Astrocyte of the cerebellum (primary cell): ENCODE results near the gene TNFRSF12A.

Experiments
- DNase-seq: peaks from one replicate; pipeline ENCODE4 v3.0.0-alpha.2; 2011; ENCODE audit warnings: low read depth
- H3K4me3 ChIP-seq: 2 replicates; pipeline ENCODE4 v1.5.1; 2011; ENCODE audit warnings: mild to moderate bottlenecking, low read depth, low read length, moderate library complexity
- in situ Hi-C: cut with HindIII; loops from 2 replicates; pipeline ENCODE4 v1.10.0; 2017; ENCODE audit warnings: low sequenced_read_pairs
- TF ChIP-seq, protein P1 (sequence below): IDR thresholded peaks from 2 replicates; pipeline ENCODE4 v1.5.1; 2012; ENCODE audit warnings: low read length, low read depth, moderate library complexity, mild to moderate bottlenecking; ENCODE audit errors: missing control alignments

Gene TNFRSF12A

DNA sequence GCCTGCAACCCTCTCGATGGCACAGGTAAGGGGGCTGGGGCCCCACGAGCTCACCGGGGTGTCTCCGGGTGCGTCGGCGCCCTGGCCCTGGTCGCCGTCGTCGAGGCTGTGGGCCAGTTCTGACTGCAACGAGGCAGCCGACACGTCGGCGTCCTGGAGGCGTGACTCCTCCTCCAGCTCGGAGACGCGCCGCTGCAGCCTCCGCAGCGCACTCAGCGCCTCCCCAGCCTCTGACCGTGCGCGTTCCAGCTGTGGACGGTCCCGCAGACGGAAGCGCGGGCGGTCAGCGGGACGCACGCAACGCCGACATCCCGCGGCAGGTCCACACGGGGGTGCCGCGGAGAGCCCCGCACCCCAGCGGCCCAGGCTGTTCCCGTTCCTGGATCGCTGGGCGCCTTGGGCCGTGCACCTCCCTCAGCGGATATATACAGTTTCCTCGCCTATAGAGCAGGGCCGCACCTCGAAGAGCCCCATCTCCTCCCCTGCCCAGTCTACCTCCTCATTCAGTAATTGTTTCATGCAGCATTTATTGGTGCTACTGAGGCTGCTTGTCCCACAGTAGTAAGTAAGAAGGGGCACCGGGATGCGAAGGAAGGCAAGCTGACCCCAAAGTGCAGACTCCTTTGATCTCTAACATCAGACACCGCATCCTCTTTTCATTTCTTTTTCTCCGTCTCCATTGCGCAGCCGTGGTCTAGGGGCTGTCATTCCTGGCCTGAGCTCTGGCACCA lies 9.5 kb downstream of the TNFRSF12A start:
- no peak for DNase-seq
- TF ChIP-seq, protein P1, sequence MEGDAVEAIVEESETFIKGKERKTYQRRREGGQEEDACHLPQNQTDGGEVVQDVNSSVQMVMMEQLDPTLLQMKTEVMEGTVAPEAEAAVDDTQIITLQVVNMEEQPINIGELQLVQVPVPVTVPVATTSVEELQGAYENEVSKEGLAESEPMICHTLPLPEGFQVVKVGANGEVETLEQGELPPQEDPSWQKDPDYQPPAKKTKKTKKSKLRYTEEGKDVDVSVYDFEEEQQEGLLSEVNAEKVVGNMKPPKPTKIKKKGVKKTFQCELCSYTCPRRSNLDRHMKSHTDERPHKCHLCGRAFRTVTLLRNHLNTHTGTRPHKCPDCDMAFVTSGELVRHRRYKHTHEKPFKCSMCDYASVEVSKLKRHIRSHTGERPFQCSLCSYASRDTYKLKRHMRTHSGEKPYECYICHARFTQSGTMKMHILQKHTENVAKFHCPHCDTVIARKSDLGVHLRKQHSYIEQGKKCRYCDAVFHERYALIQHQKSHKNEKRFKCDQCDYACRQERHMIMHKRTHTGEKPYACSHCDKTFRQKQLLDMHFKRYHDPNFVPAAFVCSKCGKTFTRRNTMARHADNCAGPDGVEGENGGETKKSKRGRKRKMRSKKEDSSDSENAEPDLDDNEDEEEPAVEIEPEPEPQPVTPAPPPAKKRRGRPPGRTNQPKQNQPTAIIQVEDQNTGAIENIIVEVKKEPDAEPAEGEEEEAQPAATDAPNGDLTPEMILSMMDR: no peak
- in situ Hi-C loops: no loop called here
- no peak overlapping the region for H3K4me3 ChIP-seq

DNA sequence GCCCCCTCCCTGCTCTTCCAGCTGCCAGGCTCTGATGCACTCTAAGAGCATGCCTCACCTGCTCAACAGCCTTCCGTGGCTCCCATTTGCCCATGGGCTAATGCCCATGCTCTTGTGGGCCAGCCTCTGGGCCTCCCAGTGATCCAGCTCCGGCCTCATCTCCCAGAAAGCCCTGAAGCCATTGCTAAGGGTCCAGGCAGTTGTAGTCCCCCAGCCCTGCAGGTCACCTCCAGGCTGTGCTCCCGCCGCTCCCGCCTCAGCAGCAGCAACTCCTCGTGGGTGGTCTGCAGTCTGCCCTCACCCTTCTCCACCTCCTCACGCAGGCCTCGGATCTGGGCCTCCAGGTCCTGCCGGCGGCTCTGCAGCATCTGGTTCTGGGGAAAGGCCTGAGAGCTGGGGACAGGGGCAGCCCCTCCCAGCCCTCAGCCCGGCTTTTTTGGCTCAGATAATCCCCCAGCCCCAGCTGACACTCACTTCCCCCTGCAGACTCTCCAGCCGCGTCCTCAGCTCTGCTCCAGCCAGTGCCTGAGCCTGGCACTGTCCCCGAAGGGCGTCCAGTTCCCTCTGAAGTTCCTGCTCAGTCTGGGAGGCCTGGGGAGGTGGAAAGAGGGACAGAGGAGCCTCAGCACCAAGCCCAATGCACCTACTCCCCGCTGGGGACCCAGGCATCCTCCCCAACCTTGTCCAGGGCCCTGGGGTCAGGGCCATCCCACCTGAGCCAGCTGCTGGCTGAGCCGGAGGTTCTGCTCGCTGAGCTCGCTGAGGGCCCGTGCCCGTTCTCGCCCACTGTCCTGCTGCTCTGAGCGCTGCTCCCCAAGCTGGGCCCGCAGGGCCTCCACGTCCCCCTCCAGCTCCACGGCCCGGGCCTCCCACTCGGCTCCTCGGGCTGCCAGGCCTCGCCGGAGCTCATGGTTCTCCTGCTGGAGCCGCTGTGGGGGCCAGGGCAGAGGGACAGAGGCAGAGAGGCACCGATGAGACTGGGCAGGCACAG lies 10.3 kb downstream of the TNFRSF12A start:
- TF ChIP-seq, protein P1: no peak
- in situ Hi-C loops: no loop called here
- H3K4me3 ChIP-seq: no peak overlapping the region
- DNase-seq: no peak

DNA sequence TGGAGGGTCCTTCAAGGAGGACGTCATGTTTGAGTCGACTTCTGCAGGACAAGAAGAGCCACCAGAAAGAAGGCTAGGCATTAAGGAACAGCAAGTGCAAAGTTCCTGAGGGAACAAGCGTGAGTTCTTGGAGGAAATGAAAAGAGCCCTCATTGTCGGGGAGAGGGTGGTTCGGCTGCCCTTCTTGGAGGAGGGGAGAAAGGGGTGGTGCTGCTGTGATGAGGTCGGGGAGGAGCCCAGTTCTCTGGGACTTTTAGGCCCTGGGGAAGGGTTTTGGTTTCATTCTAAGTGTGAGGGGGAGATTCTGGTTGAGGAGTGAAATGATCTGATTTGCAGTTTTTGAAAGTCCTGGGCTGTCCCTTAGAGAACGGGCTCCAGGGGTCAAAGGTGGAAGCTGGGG lies 12.5 kb downstream of the TNFRSF12A start:
- TF ChIP-seq, protein P1: no peak
- DNase-seq: no peak
- in situ Hi-C loops: no loop called here
- H3K4me3 ChIP-seq: no peak overlapping the region

DNA sequence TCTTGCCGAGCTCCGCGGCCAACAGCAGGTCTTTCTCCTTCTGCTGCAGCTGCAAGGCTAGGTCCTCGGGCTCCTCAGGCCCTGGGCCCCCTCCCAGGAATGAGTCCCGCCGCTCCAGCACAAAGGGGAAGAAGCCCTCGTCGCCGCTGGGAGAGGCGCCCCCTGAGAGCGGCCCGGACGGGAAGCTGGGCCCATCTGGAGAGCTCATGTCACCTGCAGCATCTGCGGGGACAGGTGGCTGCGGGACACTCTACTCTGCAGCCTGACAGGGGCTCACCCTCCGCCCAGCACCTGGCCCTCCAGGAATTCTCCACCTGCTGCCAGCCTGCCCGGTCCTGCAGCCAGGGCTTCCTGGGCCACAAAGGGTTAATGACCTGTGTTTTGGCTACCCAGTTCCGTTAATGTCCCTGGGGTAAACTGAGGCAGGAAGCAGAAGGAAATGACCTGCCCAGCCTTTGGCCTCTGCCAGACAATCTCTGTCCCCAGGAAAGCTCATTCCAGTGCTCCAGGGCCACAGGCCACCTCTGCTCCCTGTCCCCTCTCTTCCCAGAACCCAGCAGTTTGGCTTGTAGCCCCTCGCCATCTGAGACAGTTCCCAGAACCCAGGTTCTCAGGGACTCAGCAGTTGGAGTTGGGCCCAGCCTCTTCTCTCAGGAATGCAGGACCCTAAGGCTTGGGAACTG lies 15.3 kb downstream of the TNFRSF12A start:
- no peak overlapping the region for H3K4me3 ChIP-seq
- no peak for DNase-seq
- TF ChIP-seq, protein P1: no peak
- in situ Hi-C loops: no loop called here

DNA sequence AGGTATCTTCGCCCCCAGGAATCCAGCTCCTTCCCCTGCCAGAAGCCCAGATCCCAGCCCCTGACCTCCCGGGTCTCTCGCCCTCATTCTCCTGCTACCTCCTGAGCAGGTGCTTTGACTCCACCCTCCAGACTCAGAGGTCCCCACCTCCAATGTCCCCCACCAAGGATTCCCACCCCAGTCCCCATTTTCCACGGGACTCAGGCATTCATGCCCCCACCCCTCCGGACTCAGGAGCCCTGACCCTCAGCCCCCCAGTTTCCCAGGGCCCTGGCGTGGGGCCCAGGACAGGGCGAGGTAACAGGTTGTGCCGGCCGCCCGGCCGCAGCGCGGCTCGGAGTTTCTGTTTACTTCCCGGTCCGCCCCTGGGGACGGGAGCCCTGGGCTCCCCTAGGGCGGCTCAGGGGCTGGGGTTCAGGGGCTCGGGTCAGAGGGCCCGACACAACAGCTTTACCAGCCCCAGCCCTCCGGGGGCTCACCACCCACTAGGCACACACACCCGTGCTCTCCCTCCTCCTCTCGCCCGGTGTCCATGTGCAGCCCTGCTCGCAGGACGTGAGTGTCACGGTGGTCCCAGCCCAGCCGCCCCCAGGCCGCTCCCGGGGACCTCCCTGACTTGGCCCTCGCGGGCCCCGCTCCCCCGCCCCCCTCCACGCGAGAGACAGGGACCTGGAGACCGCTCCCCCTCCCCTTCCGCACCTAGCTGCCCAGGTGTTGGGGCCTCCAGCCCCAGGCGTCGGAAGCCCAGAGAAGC lies 16.0 kb downstream of the TNFRSF12A start:
- no peak overlapping the region for H3K4me3 ChIP-seq
- DNase-seq: no peak
- TF ChIP-seq, protein P1: no peak
- in situ Hi-C loops: no loop called here
